K562 (cell line): ENCODE measurements around the gene SPINK14. TPM values are rescaled to one million over a fixed set of nuclear protein-coding genes. Genes with fewer than 3 reads are reported as not detected.

Source experiments
- ATAC-seq: fragments of 200-7000 bp; cut with Tn5 transposase; 3 replicates; pipeline ENCODE4 v1.9.1; 2020; ENCODE audit warnings: moderate library complexity
- BruUV-seq: library from RNA; stranded (reverse); fragments of 400-500 nt; replicated peaks from 2 replicates; lab custom pipeline; 2021; lab: Mats Ljungman, UMichigan
- CTCF ChIA-PET: fragments of 300-600 bp; formaldehyde crosslinking; extraction: SDS; loops from one replicate; lab custom pipeline; 2021; ENCODE audit warnings: low intra/inter-chr PET ratio; lab: Yijun Ruan, JAX
- POLR2A ChIA-PET: fragments of 300-600, 350-650 bp; sonication (Branson Sonifier 250); formaldehyde crosslinking; extraction: SDS; loops from one replicate; lab custom pipeline; 2021; ENCODE audit warnings: antibody characterized with exemption, inconsistent platforms; lab: Yijun Ruan, JAX
- DNase-seq, 4 experiments: peaks; one replicate each; pipeline versions ENCODE4 v3.0.0 to v3.0.0-alpha.2; 2011 to 2018; ENCODE audit warnings: low spot score in 3 of 4, mixed read lengths in 3 of 4; ENCODE audit errors: extremely low read depth in 1 of 4
- FAIRE-seq: peaks from 2 replicates; lab custom pipeline; 2011; peaks lifted over from hg19 to GRCh38; lab: Jason Lieb, UNC
- H2AFZ ChIP-seq: 2 replicates; pipeline ENCODE4 v1.6.0; 2011; ENCODE audit warnings: low read depth, low read length, control low read depth, inconsistent platforms
- H3K27ac ChIP-seq: fragments of 200-600 bp; 3 replicates; pipeline ENCODE4 v1.8.0; 2011; ENCODE audit warnings: low read depth, mild to moderate bottlenecking, control low read depth, inconsistent platforms, low read length, moderate library complexity, mixed read lengths; ENCODE audit errors: extremely low read depth
- H3K27me3 ChIP-seq, 2 experiments: fragments of 300-600 bp in 1 of 2; 2 replicates in 1 of 2; 3 replicates in 1 of 2; pipeline versions ENCODE4 v1.6.0 to v1.8.0; 2011; ENCODE audit warnings: inconsistent platforms in 2 of 2, low read length in 2 of 2, mild to moderate bottlenecking in 1 of 2, mixed read lengths in 1 of 2, moderate library complexity in 1 of 2; ENCODE audit not compliant: control insufficient read depth in 2 of 2, insufficient read depth in 2 of 2
- H3K36me3 ChIP-seq: fragments of 300-600 bp; 3 replicates; pipeline ENCODE4 v1.8.0; 2011; ENCODE audit warnings: mild to moderate bottlenecking, low read length, inconsistent platforms; ENCODE audit not compliant: control insufficient read depth, insufficient read depth
- H3K4me1 ChIP-seq, 2 experiments: fragments of 200-600 bp in 1 of 2; replicated peaks in 1 of 2; 2 replicates in 1 of 2; 3 replicates in 1 of 2; pipeline versions ENCODE4 v1.5.1 to v1.8.0; 2011; ENCODE audit warnings: inconsistent platforms in 2 of 2, low read length in 2 of 2, mild to moderate bottlenecking in 1 of 2, mixed read lengths in 1 of 2, moderate library complexity in 1 of 2; ENCODE audit not compliant: control insufficient read depth in 2 of 2, insufficient read depth in 2 of 2
- H3K4me2 ChIP-seq: 2 replicates; pipeline ENCODE4 v1.6.1; 2011; ENCODE audit warnings: low read length, control low read depth, inconsistent platforms, mixed read lengths; ENCODE audit not compliant: insufficient read depth
- H3K4me3 ChIP-seq: fragments of 200-600 bp; sonication (generic), shearing (Covaris generic); 2 replicates; pipeline ENCODE4 v1.5.1; 2016; ENCODE audit warnings: control low read depth, inconsistent platforms
- H3K79me2 ChIP-seq: fragments of 200-600 bp; 3 replicates; pipeline ENCODE4 v1.8.0; 2011; ENCODE audit warnings: low read length, inconsistent platforms; ENCODE audit not compliant: control insufficient read depth, insufficient read depth
- H3K9ac ChIP-seq, 2 experiments: 2 replicates each; pipeline versions ENCODE4 v1.6.0 to v1.6.1; 2011; ENCODE audit warnings: low read depth in 2 of 2, low read length in 2 of 2, control low read depth in 1 of 2, inconsistent platforms in 1 of 2, mild to moderate bottlenecking in 1 of 2, mixed read lengths in 1 of 2; ENCODE audit not compliant: insufficient read depth in 1 of 2
- H3K9me1 ChIP-seq: one replicate; pipeline ENCODE4 v1.6.0; 2011; ENCODE audit warnings: inconsistent platforms, mild to moderate bottlenecking, low read length, moderate library complexity; ENCODE audit not compliant: control insufficient read depth, insufficient read depth
- H3K9me3 ChIP-seq: replicated peaks from 2 replicates; pipeline ENCODE4 v1.5.1; 2011; ENCODE audit warnings: low read depth, low read length, inconsistent platforms; ENCODE audit not compliant: control insufficient read depth, insufficient read depth
- H4K20me1 ChIP-seq: replicated peaks from 2 replicates; pipeline ENCODE4 v1.6.1; 2011; ENCODE audit warnings: low read length, inconsistent platforms, mixed read lengths; ENCODE audit not compliant: control insufficient read depth, insufficient read depth
- BMI1 ChIP-seq: fragments of 150-350 bp; IDR thresholded peaks from 2 replicates; pipeline ENCODE4 v1.6.1; 2014; ENCODE audit warnings: low read length
- FOXA1 ChIP-seq: fragments of 450-650 bp; IDR thresholded peaks from 2 replicates; pipeline ENCODE4 v1.6.1; 2016; ENCODE audit warnings: mild to moderate bottlenecking, borderline replicate concordance
- IRF1 ChIP-seq: sonication (generic); formaldehyde crosslinking; IDR thresholded peaks from 2 replicates; pipeline ENCODE4 v1.8.0; 2022; ENCODE audit warnings: missing genetic modification reagents, mild to moderate bottlenecking, borderline replicate concordance
- NUFIP1 ChIP-seq: fragments of 450-650 bp; IDR thresholded peaks from 2 replicates; pipeline ENCODE4 v1.6.1; 2018; ENCODE audit not compliant: partially characterized antibody
- PRPF4 ChIP-seq: fragments of 200-400 bp; formaldehyde crosslinking; IDR thresholded peaks from one replicate; pipeline ENCODE4 v1.6.1; 2017; ENCODE audit warnings: low read length, low read depth, mild to moderate bottlenecking; ENCODE audit not compliant: insufficient read depth, poor library complexity, severe bottlenecking
- SNRNP70 ChIP-seq: fragments of 200-400 bp; formaldehyde crosslinking; optimal IDR thresholded peaks from 2 replicates; pipeline ENCODE3; 2017; ENCODE audit warnings: low read depth, low read length
- TEAD2 ChIP-seq: fragments of 450-650 bp; IDR thresholded peaks from 2 replicates; pipeline ENCODE4 v1.6.1; 2016; ENCODE audit warnings: missing genetic modification characterization, control low read depth, missing compliant biosample characterization
- TEAD4 ChIP-seq, 2 experiments: sonication (generic) in 1 of 2; formaldehyde crosslinking in 1 of 2; IDR thresholded peaks; 2 replicates each; pipeline versions ENCODE4 v1.6.1 to v1.8.0; 2012 to 2022; ENCODE audit warnings: borderline replicate concordance in 1 of 2, inconsistent platforms in 1 of 2, low read length in 1 of 2, mild to moderate bottlenecking in 1 of 2, missing genetic modification reagents in 1 of 2
- U2AF1 ChIP-seq: fragments of 200-400 bp; formaldehyde crosslinking; optimal IDR thresholded peaks from 2 replicates; pipeline ENCODE3; 2017; ENCODE audit warnings: mild to moderate bottlenecking, low read depth, low read length, moderate library complexity
- YBX1 ChIP-seq: fragments of 450-650 bp; IDR thresholded peaks from 2 replicates; pipeline ENCODE4 v1.7.1; 2016; ENCODE audit warnings: mild to moderate bottlenecking
- ZBTB11 ChIP-seq, 3 experiments: fragments of 200-800 bp in 1 of 3; fragments of 250-450 bp in 1 of 3; fragments of 450-650 bp in 1 of 3; sonication (Bioruptor Pico) in 1 of 3; sonication (Bioruptor generic) in 1 of 3; formaldehyde crosslinking in 1 of 3; IDR thresholded peaks; 2 replicates each; pipeline versions ENCODE4 v1.6.1 to v1.8.0; 2016 to 2022; ENCODE audit warnings: mild to moderate bottlenecking in 2 of 3, missing genetic modification characterization in 2 of 3, missing compliant biosample characterization in 1 of 3, moderate library complexity in 1 of 3
- ZFP36 ChIP-seq: fragments of 150-350 bp; IDR thresholded peaks from 2 replicates; pipeline ENCODE4 v1.6.1; 2018; ENCODE audit warnings: low read length, low read depth; ENCODE audit not compliant: partially characterized antibody
- ZNF174 ChIP-seq: fragments of 250-450 bp; sonication (Bioruptor Pico); IDR thresholded peaks from 2 replicates; pipeline ENCODE4 v1.4.0; 2020; ENCODE audit warnings: mild to moderate bottlenecking
- ZNF551 ChIP-seq: fragments of 250-450 bp; sonication (Bioruptor Pico); IDR thresholded peaks from 2 replicates; pipeline ENCODE4 v1.5.0; 2021; ENCODE audit warnings: mild to moderate bottlenecking, moderate library complexity
- in situ Hi-C: fragments of 300-500 bp; cut with MboI; formaldehyde crosslinking; loops from 4 replicates; pipeline ENCODE4 v1.15.0; 2018; ENCODE audit warnings: inconsistent platforms, mixed read lengths
- intact Hi-C: fragments of 100-400 bp; cut with micrococcal nuclease; formaldehyde crosslinking; loops from 2 replicates; pipeline ENCODE4 v1.14.2; 2022
- polyA plus RNA-seq, 8 experiments: library from polyadenylated mRNA; depleted of rRNA in 4 of 8; stranded (reverse) in 5 of 8; unstranded in 3 of 8; fragments of >200 nt; fragmentation: Nextera tagmentation in 2 of 8; fragmentation: Illumina TruSeq in 1 of 8; extraction: Ambion mirVana in 2 of 8; extraction: Trizol in 1 of 8; gene quantifications; 2 replicates each; pipeline versions ENCODE4 v1.2.1 to v1.2.3, GENCODE V29; 2011 to 2014; ENCODE audit warnings: inconsistent platforms in 1 of 8, missing spikeins in 1 of 8
- total RNA-seq, 7 experiments: library from RNA; depleted of rRNA in 6 of 7; stranded (reverse); fragments of >200 nt in 6 of 7; fragmentation: Illumina TruSeq in 2 of 7; extraction: Trizol in 2 of 7; gene quantifications; 2 replicates each; pipeline versions ENCODE4 v1.2.1 to v1.2.3, GENCODE V29; 2011 to 2021; ENCODE audit warnings: low replicate concordance in 1 of 7
- TF ChIP-seq, protein P1 (sequence below): fragments of 250-450 bp; sonication (Bioruptor Pico); IDR thresholded peaks from 2 replicates; pipeline ENCODE4 v1.4.0; 2020; ENCODE audit warnings: mild to moderate bottlenecking, moderate library complexity, borderline replicate concordance
- TF ChIP-seq, protein P2 (sequence below): fragments of 250-450 bp; sonication (Bioruptor Pico); IDR thresholded peaks from 2 replicates; pipeline ENCODE4 v1.9.0; 2021; ENCODE audit warnings: mild to moderate bottlenecking

The SPINK14 gene
- total and polyA plus RNA-seq, 9 of the 15 experiments (the other 6 are each of a cell fraction or from before 2014, with no cell fraction given): not detected

DNA sequence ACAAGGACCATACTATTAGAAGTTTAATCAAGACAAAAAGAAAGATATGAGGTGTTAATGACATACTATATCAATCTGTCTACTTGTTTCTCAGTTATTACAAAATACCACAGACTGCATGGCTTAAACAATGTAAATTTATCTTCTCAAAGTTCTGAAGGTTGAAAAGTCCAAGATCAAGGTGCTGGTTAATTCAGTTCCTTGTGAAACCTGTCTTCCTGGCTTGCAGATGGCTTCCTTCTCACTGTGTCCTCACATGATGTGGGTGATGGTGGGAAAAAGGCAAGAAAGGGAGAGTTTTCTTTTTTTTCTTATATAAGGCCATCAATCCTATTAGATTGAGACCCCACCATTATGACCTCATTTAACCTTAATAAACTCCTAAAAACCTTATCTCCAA is 15.6 kb upstream of the SPINK14 start:
- Histone ChIP-seq H3K27me3 (no peaks in the 10 kb centered on the region), H3K9ac (no peak overlapping the region), H3K79me2 (no peaks in the 10 kb centered on the region), H3K4me1 (no peaks in the 10 kb centered on the region), H3K9me3 (no peaks in the 10 kb centered on the region; the same call in 1 of the 2 replicates), H2AFZ (no peak overlapping the region), H3K27ac (no peak overlapping the region), H3K4me3 (no peak overlapping the region), H4K20me1 (no peaks in the 10 kb centered on the region), H3K36me3 (no peaks in the 10 kb centered on the region), H3K4me2 (no peak overlapping the region), H3K9me1 (no peaks in the 10 kb centered on the region)
- ATAC-seq (no peak), DNase-seq (no peak), FAIRE-seq (no peak)
- in situ Hi-C loops (no loop called here), intact Hi-C loops (no loop called here)
- POLR2A ChIA-PET: no interaction called here
- no TSS peak for BruUV-seq
- CTCF ChIA-PET: no interaction called here
- TF ChIP-seq PRPF4: no peak
- TF ChIP-seq ZNF174 (CRISPR knock-in tag): no peak
- no peak for TF ChIP-seq ZBTB11 (CRISPR knock-in tag; IDR thresholded peaks at IDR 0.05)
- no peak for TF ChIP-seq YBX1
- TF ChIP-seq TEAD4 (IDR thresholded peaks at IDR 0.05; ENCODE audit: low read length): no peak
- TF ChIP-seq TEAD4 (CRISPR knock-in tag; IDR thresholded peaks at IDR 0.05; ENCODE audit: borderline replicate concordance): no peak
- no peak for TF ChIP-seq IRF1 (CRISPR knock-in tag)
- no peak for TF ChIP-seq FOXA1
- no peak for TF ChIP-seq ZNF551 (CRISPR knock-in tag)
- TF ChIP-seq ZFP36: no peak
- TF ChIP-seq, protein P1, sequence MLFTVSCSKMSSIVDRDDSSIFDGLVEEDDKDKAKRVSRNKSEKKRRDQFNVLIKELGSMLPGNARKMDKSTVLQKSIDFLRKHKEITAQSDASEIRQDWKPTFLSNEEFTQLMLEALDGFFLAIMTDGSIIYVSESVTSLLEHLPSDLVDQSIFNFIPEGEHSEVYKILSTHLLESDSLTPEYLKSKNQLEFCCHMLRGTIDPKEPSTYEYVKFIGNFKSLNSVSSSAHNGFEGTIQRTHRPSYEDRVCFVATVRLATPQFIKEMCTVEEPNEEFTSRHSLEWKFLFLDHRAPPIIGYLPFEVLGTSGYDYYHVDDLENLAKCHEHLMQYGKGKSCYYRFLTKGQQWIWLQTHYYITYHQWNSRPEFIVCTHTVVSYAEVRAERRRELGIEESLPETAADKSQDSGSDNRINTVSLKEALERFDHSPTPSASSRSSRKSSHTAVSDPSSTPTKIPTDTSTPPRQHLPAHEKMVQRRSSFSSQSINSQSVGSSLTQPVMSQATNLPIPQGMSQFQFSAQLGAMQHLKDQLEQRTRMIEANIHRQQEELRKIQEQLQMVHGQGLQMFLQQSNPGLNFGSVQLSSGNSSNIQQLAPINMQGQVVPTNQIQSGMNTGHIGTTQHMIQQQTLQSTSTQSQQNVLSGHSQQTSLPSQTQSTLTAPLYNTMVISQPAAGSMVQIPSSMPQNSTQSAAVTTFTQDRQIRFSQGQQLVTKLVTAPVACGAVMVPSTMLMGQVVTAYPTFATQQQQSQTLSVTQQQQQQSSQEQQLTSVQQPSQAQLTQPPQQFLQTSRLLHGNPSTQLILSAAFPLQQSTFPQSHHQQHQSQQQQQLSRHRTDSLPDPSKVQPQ (CRISPR knock-in tag): no peak
- no peak for TF ChIP-seq TEAD2 (tag)
- TF ChIP-seq, protein P2, sequence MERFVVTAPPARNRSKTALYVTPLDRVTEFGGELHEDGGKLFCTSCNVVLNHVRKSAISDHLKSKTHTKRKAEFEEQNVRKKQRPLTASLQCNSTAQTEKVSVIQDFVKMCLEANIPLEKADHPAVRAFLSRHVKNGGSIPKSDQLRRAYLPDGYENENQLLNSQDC (CRISPR knock-in tag): no peak
- TF ChIP-seq SNRNP70: no peak
- no peak for TF ChIP-seq BMI1
- TF ChIP-seq NUFIP1: no peak
- no peak for TF ChIP-seq U2AF1
